GM18861 (cell line): ENCODE data around the gene LYRM1.

Experiments
- ATAC-seq: cut with Tn5 transposase; IDR thresholded peaks from one replicate; pipeline ENCODE4 v1.9.1; 2021; ENCODE audit not compliant: unreplicated experiment

Gene LYRM1

GRCh38 chr16:20871941-20872815 lies 28.4 kb upstream of the LYRM1 start:
- ATAC-seq, result no peak

DNA sequence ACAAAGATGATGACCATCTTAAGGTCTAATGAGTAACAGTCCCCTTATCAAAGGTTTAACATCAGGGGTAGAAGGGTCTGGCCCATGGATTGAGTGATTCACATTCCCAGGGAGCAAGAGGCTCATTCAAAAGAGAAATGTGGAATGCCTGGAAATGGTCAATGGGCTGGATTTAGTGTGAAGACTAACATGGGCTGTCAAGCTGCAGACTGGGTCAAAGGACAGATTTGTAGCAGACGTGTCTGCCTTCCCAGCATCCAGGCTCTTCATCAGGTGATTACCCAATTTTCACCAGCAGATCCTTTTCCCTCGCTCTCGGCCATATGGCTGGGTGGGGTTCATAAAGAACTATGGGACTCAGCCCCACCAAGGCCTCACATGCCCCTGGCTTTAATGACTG lies 27.2 kb upstream of the LYRM1 start:
- ATAC-seq, result no peak

DNA sequence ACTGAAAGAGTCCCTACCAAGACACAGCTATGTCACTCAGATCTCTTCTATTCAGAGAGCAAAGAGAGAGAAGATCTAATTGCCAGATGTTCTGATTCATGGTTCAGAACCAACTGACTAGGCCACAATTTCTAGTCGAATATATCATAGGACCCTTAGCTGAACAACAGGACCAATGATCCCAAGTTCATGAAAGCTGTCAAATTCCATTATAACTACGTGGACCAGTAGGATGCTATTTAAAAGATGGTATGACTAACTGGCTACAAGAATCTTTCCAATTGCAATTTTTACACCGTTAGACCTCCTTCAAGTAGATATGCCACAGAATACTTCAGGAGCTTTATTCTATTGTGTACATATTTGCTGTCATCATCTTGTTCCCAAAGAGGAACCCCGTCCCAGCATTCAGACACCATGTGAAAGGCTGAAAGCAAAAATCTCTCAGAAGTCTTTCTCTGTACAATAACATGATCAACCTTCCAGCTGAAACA lies 26.4 kb upstream of the LYRM1 start:
- no peak for ATAC-seq

DNA sequence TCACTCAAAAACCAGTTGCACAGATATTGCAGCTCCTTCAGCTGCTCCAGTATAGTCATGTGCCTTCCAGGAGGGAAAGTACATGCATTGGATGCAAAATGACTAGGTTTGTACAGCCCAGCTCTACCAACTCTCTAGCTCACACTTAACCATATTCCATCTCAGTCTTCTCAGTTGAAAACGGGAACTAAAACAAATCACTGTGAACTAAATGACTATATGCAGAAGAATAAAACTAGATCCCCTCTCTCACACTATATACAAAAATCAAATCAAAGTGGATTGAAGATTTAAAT lies 25.3 kb upstream of the LYRM1 start:
- ATAC-seq, result no peak

- ATAC-seq, result peak; percentile 2
Observed at GRCh38 chr16:20878682-20879147, 21.9 kb upstream of the LYRM1 start.

- ATAC-seq, result peak; percentile 30
Observed at GRCh38 chr16:20879175-20880040, 21.2 kb upstream of the LYRM1 start.

DNA sequence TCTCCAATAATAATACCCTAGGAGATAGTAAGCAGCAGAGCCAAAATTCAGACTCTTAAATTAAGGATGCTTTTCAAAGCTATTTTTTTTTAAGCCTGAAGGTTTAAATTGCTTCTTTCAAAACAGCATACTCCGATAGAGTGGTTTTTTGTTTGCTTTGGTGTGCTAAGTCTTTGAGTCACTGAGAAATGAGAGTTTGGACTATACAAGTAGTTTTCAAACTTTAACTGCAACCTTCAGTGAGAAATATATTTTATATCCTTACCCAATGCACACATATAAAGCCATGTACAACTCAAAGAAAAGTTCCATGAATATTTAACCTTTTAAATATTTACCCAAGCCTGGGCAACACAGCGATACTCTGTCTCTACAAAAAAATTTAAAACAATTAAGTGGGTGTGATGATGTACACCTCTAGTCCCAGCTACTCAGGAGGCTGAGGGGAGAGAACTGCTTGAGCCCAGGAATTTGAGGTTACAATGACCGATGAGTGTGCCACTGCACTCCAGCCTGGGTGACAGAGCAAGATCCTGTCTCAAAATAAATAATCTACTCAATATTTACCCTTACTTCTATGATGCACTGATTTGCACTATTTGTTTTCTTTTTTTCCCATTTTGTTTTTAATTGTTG lies 19.6 kb upstream of the LYRM1 start:
- no peak for ATAC-seq

GRCh38 chr16:20881503-20881878 lies 19.1 kb upstream of the LYRM1 start:
- ATAC-seq, result no peak

GRCh38 chr16:20883554-20884239 lies 16.9 kb upstream of the LYRM1 start:
- no peak for ATAC-seq

- ATAC-seq, result no peak
Observed at GRCh38 chr16:20884240-20884556, 16.4 kb upstream of the LYRM1 start.

GRCh38 chr16:20886320-20886719 lies 14.3 kb upstream of the LYRM1 start:
- ATAC-seq, result no peak

GRCh38 chr16:20887207-20887606 lies 13.4 kb upstream of the LYRM1 start:
- ATAC-seq, result no peak

DNA sequence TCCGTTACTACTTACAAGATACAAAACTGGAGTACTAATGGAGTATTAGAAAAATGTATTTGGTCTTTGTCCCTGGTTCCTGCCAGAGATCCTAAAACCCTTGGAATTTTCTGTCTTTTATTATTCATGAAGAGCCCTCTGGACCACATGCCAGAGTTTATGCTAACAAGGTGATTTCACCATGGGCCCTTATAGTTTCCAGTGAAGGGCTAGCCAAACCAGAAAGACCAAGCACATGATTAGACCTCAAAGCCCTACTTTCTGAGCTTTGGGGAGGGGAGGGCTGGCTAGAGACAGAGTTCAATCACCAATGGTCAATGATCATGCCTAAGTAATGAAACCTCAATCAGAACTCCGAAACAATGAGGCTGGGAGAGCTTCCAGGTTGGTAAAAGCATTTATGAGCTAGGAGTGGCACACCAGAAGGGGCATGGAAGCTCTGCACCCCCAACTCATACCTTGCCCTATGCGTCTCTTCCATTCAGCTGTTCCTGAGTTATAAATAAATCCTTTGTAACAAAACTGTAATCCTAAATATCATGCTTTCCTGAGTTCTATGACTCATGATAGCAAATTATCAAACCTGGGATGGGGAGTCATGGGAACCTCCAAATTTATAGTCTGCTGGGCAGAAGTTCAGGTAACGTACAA lies 10.8 kb upstream of the LYRM1 start:
- no peak for ATAC-seq

DNA sequence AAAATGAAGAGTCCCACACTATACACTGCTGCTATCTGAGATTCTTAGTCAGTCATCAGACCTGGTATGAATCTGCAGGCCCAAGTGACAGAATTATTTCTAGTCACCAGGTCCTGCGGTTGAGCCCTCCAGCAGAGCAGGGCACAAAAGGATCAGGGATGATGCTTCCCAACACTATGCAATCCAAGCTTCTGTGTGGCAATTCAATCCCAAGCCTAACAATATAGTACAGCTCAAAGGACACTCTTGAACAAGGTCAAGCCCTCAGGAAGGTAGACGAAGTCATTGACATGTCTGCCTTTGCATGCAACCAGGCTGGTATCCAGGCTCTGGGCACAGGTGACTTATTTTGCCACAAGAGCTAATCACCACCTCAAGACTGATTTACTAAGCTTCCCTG lies 6.2 kb upstream of the LYRM1 start:
- no peak for ATAC-seq

GRCh38 chr16:20897253-20897897 lies 3.2 kb upstream of the LYRM1 start:
- no peak for ATAC-seq

GRCh38 chr16:20897922-20898321 lies 2.6 kb upstream of the LYRM1 start:
- ATAC-seq, result no peak

- ATAC-seq, result no peak
Observed at GRCh38 chr16:20899071-20899470, 1.5 kb upstream of the LYRM1 start.

GRCh38 chr16:20899477-20900298 lies 883 bp upstream of the LYRM1 start:
- ATAC-seq, result no peak

DNA sequence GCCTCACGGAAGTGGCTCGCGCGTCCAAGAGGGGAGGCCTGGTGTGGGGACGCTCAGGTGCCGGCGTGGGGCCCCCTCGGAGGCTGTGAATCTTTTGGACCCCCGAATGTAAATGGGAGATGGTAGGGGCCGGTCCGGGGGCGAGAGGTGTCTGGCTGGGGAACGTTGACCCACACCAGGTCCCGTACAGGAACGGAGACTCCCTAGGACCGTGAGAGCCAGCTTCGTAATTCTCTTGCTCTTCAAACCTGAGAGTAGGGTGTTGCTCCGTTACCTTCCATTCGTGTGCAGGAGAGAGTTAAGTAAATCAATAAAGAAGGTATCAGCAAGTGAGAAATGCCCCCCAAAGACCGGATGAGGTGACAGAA lies 481 bp downstream of the LYRM1 start:
- ATAC-seq, result no peak
